Dedifferentiated amniotic fluid mesenchymal stem cell (primary cell): ENCODE measurements around the gene ARHGEF2.

ENCODE experiments used
- DNase-seq: peaks from one replicate; pipeline ENCODE4 v3.0.0-alpha.2; 2016; ENCODE audit errors: extremely low spot score

The ARHGEF2 gene

DNA sequence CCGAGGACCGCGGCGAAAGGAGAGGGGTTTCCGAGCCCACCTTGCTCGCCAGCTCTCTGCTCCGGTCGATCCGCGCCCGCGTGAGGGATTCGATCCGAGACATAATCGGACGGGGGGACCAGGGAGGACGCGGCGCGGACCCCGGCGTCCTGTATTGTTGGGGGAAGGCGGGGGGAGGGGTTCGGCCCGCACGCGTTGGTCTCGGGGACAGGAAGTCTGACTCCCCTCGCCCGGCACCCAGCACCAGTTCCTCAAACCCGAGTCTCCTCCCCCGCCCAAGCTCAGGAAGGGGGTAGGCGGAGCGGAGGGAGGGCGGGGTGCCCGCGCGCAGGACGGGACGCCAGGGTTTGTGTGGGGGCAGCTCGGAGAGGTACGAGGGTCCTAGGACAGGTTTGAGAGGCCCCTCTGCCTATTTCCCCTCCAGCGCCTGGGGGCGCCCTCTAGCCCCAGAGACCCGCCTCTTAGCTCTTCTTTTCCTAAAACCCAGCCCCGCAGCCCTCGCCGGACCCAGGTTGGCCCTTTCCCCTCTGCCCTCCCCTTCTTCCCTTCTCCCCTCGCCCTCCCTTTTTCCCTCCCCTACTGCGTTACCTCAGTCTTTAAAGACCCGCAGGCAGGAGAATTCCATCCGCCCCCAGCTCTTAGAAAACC lies at the start of gene ARHGEF2:
ARHGEF2 (minus strand) TSS at position 223 of the 648 bp plus-strand sequence; CDS start at position 103, 120 bp downstream.
- no peak for DNase-seq

- no peak for DNase-seq
Observed at GRCh38 chr1:156026588-156026987, 48.2 kb upstream of the ARHGEF2 start.

DNA sequence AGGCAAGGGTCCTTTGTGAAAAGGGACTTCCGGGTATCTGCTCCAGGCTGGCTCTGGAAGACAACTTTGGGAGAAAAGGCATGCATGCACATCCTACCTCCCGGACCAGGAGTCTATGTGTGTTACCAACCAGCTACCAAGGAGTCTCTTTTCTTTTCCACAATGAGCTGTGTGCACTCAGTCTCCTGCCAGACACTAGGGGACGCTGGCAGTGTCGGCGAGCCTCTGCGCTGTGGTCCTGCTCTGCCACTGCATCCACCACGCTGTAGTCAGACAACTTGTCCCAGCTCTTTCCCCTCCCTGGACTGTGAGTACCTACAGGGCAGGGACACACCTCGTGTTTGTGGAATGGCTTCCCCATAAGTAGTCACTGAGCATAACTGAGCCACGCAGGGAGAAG lies 47.5 kb upstream of the ARHGEF2 start:
- no peak for DNase-seq

- no peak for DNase-seq
Observed at GRCh38 chr1:156024801-156025200, 46.5 kb upstream of the ARHGEF2 start.

DNA sequence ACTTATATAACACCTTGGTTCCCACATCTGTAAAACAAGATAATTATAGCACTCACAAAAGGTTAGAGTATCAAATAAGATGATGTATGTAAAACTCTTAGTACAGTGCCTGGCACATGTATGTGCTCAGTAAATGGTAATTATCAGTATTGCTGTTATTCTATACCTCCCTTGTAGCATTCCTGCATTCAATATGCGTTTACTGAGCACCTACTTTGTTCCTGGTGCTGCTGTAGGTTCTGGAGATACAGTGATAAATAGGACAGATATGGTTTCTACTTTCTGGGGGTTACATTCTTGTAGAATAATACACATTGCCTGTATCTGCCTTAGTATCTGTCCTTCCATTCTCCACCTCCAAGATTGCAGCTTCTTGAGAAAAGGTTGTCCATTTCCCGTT lies 43.6 kb upstream of the ARHGEF2 start:
- DNase-seq, result no peak

DNA sequence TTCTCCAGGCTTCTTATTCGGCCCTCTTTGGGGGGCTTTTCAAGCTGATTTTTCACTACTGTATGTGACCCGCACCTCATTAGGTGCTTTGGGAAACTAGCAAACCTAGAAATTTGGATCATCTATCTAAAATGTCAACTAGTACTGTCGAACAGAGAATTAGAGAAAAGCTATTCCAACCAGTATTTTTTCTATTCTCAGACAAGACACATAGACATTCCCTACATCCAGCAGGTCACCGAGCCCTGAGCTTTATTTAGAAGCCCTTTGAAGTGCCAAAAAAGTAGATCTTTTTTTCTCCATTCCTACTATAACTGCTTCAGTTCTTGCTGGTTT lies 42.7 kb upstream of the ARHGEF2 start:
- DNase-seq, result no peak

GRCh38 chr1:156020293-156021092 lies 42.1 kb upstream of the ARHGEF2 start, which contains the start of gene SSR2:
TSS of gene SSR2 (minus strand) at chr1:156020951. CDS start at chr1:156020167, 784 bp downstream.
- peak; percentile 94 for DNase-seq

GRCh38 chr1:156019946-156020292 lies 41.6 kb upstream of the ARHGEF2 start:
- no peak for DNase-seq

GRCh38 chr1:156014829-156015228 lies 36.5 kb upstream of the ARHGEF2 start:
- no peak for DNase-seq

- no peak for DNase-seq
Observed at GRCh38 chr1:156012051-156012817, 33.9 kb upstream of the ARHGEF2 start.

DNA sequence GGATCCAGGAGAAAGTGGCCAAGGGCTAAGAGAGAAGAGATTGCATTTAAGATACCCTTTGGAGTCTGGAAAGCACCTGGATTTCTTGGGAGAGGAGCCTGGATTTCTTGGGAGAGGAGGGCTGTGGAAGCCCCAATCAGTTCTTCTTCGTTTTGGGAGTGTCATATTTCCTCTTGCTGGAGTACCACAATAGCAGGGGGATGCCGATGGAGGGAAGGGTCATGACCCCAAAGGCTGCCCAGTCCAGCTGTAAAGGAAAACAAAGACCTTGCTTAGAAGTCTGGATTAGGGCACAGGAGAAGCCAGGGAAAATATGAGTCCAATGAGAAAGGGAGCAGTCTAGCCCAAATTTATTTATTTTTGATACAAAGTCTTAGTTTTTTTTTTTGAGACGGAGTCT lies 31.1 kb upstream of the ARHGEF2 start:
- DNase-seq, result no peak

GRCh38 chr1:156006666-156007376 lies 28.5 kb upstream of the ARHGEF2 start:
- DNase-seq, result no peak

DNA sequence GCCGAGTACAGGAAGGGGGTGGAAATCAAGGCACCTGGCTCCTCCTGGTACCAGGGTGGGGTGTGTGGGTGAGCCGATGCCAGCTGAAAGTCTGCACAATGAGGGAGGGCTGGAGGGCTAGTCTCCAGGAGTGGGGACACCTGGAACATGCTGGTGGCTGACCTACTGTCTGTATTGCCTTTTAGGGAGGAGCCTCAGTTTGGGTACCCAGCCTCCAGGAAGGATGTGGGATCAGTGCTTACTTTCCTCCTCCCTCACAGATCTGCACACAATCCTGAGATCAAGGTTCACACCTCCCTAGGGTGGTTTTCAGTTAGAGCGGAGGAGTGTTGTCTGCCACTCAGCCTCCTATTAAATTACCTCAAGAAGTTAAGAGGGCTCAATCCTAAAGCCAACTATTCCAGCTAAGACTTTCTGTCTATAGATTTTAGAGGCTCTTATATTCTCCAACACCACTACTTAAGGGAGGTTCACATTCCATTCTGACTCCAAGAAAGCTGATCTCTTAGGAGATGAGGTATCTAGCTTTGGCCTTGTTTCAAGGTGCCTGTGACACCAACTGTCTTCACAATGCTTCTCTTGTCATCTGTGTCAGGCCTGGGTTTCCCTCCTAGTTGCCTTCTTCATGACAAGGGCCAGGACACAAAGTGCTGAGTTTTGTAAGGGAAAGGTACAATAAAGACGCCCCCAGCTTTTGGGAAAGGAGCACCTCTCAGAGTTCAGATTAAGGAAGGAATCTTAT lies 26.7 kb upstream of the ARHGEF2 start:
- no peak for DNase-seq

GRCh38 chr1:156003923-156004188 lies 25.5 kb upstream of the ARHGEF2 start:
- no peak for DNase-seq

DNA sequence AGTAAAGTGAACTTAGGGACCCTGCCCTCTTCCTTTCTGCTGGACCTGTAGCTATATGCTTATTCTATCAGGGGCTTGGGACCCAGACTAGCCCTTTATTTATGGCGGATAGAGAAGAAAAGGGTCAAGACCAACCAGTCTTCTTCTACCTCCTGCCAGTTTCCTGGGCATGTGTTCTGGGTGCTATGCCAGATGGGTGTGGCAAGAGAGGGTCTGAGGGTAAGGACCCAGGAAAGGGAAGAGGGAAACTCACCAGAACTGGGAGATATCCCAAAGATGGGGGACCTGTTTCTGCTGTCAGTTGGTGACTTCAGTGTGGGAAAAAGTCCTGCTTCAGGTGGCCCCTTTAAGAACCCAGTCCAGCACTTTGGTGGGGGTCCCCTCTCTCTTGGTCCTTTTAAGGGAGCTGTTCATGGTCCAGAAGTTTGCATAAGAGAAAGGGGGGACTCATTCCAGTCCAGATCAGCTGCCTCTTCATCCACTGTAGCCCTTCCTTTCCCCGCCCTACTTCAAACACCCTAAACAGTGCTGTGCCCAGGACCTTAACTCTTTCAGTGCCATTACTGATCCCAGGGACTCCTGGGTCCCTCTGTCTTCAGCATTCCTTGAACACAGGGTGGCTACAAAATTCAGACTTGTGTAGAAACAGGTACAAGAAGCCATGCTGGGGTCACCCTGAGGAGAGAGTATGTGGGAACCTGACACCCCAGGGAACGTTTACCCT lies 24.0 kb upstream of the ARHGEF2 start:
- DNase-seq, result no peak

GRCh38 chr1:156001662-156002171 lies 23.4 kb upstream of the ARHGEF2 start:
- DNase-seq, result no peak

DNA sequence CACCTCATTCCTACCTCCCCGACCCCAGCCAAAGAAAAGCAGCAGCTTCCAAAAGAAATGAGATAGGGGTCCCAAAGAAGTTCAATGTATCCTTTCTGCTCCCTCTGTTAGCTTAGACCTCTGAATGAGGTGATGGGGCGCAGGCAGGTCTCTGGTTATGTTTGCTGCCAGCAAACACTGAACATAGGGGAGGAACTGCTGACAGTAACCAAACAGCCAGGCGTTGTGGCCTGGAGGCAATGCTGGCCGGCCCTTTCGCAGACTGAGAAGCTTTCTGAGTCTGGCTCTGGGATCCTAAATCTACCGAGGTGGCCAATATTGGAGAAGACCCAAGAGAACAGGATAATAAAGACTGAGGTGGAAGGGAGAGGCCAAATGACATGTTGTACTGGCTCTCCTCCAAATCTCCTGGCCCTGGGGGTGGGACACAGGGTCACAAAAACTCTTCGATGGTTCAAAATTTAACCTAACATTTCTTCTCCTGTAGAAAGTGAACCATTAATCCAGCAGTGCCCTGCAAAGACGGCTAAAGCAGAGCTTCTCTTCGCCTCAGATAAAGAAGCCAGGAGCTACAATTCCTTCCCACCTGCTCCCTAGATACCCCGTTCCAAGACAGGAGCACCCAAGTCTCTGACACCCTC lies 22.8 kb upstream of the ARHGEF2 start:
- no peak for DNase-seq

DNA sequence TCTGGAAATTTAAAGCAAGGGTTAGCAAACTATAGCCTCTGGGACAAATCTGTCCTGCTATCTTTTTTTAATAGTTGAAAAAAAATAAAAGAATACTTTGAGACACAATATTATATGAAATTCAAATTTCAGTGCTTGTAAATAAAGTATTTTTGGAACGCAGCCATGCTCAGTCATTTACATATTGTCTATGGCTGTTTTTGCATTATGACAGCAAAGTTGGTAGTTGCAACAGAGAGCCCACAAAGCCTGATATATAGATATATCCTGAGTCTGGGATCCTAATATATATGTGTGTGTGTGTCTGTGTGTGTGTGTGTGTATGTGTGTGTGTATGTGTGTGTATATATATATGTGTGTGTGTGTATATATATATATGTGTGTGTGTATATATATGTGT lies 21.6 kb upstream of the ARHGEF2 start:
- no peak for DNase-seq

- DNase-seq, result no peak
Observed at GRCh38 chr1:155996166-155996565, 17.8 kb upstream of the ARHGEF2 start.

DNA sequence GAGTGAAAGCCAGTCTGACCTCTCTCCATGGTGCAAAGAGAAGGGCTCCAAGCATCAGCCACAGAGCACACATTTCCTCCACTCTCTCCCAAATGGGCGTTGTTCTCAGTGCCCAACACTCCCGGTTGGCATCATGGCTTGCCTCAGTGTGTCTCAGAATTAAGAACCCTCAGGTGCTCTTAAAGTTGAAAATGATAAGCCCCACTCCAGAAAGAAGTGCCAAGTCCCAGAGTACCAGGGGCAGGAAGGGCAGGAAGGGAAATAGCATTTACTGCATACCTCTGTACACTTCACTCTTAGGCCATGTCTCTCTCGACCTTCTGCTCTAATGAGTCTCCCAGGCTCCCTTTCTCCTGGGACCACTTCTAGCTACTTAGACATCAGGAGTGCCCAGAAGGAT lies 15.2 kb upstream of the ARHGEF2 start:
- no peak for DNase-seq
